GM18498 (cell line): ENCODE data around the gene FBXO39.
"Not testable (repeated sequence)": the region's sequence is repeated elsewhere in the genome, so short reads cannot be mapped to it uniquely, and the experiment has no call there.

Experiments used
- ATAC-seq: cut with Tn5 transposase; IDR thresholded peaks from one replicate; pipeline ENCODE4 v1.9.1; 2021; ENCODE audit warnings: mild to moderate bottlenecking, moderate library complexity; ENCODE audit not compliant: unreplicated experiment

FBXO39 gene

GRCh38 chr17:6787081-6787693, 11.2 kb downstream of the FBXO39 start:
- ATAC-seq = no peak

DNA sequence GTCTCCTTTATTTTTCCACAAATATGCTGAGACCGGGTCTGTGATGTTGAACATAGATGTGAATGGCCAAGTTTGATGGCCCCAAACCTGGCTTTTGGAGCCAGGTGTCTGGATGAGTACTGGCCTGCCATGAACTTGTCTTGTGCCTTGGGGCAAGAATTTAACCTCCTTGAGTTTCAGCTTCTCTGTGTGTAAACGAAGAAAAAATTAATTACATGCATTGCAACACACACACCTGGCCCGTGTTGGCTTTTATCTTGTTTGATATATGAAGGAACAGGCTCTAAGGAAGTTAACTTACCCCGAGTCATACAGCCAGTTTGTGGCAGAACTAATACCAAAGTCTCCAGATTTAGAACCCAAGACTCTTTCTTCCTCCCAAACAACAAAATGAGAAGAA, 13.1 kb downstream of the FBXO39 start:
- no peak for ATAC-seq

DNA sequence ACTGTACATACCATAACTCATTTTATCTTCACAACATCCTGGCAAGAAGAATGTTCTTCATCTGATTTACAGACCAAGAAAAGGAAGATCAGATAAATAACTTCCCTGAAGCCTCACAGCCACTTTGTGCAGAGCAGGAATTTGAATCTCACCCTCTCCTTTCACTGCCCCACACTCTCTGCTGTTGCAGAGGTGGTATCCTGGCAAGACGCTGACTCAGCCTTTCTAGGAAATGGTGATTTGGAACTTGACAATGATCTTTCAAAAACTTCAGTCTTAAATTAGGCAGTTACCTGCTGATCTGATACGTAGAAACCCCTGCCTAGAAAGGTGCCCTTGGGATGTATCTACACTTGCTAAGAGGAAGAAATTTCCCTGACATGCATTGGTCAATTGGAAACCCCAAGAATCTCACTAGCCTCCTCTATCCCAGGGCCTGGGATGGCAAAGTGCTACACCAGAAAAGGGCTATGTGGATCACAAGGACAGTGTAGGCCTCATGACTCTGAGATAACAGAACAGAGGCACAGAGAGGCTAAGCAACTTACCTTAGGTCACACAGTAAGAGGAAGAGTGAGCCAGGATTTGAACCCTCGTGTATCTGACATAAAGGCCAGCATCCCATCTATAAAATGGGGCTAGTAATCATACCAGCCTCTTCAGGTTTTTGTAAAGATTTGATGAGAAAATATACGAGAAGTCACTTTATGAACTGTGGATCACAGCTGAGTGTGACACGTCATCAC, 17.9 kb downstream of the FBXO39 start:
- no peak for ATAC-seq

DNA sequence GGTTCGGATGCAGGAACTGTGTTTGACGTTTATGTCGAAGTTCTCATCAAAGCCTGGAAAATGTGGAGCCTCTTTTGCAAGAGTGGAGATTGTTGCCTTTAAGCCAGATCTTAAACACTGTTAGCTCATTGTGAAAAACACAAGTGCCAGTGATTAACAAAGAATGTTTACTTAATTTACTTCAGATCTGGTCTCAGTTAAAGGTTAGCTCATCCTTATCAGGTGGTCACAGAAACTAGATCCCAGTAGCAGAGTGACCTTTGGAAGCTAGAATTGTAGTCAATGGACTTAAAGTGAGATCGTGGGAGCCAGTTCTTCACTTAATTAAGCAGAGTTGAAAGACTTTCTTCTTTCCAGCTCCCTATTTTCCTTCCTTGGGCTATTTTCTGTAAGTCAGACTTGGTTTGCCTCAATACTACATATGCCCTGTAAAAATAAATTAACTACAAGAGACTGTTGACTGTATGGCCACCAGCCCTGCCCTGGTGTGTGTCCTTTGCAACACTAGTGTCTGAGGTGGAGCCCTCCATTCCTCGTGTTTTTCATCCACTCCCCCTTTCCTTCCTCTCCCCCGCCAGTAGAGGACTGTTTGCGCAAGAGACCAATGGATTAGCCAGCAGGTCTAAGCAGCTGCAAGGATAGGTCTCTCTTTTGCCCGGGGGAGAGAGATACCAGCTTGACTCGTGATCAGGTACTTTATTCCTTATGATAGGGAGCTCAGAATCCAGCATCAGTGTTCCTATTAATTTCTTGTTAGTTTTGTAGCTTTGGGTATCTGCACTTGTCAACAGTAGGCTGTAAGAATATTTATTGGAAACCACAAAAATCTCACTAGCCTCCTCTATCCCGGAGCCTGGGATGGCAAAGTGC, 20.2 kb downstream of the FBXO39 start:
- no peak for ATAC-seq

DNA sequence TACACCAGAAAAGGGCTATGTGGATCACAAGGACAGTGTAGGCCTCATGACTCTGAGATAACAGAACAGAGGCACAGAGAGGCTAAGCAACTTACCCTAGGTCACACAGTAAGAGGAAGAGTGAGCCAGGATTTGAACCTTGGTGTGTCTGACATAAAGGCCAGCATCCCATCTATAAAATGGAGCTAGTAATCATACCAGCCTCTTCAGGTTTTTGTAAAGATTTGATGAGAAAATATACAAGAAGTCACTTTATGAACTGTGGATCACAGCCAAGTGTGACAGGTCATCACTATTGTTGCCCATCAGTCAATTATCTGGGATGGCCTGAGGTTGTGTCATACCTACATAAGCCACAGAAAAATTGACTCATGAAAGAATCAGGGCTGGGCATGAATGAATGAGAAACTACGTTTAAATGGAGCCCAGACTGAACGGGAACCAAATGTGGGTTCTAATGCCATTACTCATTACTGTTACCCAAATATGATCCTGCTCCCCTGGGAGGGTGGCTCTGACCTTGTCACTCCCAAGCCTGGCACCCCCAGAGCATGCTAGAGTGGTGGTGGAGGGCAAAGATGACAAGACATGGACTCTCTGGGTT, 21.0 kb downstream of the FBXO39 start:
- ATAC-seq = no peak

DNA sequence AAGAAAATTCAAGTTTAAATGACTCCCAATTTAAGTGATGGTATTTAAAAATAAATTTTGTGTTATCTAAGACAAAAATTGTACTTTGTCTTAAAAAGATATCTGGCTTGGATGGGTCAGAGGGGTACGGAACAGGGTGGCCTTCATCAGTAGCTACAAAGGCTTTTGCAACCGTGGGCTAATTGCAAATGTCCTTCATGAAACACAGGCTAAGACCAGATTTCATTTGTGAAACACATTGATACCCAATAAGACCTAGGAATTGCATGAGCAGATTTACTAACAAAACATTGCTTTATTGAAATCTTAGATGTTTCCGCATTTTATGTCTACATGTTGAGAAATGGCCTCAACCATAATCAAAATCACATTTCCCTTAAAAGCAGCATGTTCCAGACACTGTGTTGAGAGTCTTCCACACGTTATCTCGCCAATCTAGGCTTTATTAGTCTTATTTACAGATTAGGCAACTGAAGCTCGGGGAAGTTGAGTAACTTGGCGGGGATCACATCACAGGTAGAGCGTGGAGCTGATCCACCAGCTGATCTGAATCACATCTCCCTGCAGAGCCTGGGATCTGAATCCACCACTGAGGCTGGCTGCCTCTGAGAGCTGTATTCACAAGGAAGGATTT, 21.8 kb downstream of the FBXO39 start:
- ATAC-seq = no peak

DNA sequence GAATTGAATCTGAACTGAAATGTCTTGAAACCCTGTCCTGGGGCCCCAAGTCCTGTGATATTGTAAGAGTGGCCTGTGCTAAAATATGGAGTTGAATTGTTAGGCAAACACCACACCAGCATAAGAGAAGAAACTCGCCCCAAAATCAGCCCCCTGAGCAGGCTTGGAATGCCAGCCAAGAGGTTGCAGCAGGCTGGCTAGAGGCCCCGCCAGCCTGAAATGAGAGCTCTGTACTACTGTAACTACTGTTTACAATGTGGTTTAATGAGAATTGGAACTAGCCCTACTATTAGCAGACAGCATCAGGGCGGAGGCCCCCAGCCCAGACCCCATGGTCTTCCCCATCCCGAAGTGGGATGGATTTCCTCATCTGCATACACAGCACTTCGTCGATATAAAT, 23.7 kb downstream of the FBXO39 start:
- ATAC-seq = no peak

DNA sequence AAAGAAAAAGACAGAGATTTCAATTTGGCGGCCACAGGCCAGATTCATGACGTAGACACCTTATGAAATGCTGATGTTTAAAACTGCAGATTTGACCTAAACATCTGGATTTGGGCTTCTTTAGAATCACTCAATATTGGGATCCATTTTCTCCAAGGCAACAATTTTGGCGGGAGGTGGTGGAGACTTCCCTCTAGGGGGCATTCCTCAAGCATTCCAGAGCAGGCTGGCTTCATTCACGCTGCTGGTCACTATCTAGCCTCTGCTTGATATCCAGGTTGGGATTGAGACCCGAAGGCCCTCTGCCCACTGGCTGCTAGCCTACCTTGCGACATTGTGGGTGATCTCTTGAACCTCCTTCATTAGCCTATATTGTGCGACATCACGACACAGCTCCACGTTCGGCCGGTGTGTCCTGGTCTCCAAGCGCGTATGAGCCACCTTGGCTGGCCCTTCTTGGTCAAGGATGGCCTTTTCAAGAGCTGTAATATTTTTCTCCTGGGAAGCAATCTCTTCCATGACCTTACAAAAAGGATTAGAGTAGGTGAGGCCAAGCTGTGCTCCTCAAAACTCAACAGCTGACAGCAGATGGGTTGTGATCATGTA, 24.5 kb downstream of the FBXO39 start:
- ATAC-seq = no peak

DNA sequence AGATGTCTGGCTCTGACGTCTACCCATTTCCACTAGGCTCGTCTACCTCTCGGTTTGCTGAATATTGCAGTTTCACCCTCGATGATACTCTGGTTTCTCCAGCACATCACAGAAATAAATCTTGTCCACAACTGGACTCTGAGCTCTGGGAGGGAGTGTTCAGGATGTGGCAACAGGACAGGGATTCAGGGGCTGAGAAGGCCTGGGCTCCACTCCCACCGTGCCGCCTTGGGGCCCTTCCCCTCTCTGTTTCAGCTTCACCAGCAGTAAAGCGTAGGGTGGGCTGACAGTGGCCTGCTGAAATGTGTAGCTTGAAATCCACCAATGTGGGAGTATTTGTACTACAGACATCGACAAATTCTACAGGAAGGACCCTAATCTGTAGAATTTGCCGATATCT, 35.5 kb downstream of the FBXO39 start:
- no peak for ATAC-seq

- ATAC-seq = no peak
These were observed 36.3 kb downstream of the FBXO39 start for GRCh38 chr17:6812295-6812694.

DNA sequence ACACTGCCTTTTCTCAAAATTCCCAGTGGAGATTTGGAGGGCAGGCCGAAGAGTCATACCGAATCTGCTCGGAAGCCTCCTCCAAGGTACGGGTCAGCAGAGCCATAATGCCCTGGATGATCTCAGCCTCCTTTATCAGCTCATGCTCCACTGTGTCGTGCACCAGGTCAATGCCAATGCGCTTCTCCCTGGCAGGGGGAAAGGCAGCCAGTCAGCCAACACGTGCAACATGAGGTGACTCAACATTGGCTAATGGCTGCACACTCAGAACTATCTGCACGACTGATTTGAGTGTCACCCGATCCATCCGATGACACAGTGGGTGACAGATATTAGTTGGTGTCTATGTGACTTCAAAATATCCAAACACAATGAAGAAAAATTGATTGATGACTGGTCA, 39.8 kb downstream of the FBXO39 start:
- ATAC-seq = no peak

DNA sequence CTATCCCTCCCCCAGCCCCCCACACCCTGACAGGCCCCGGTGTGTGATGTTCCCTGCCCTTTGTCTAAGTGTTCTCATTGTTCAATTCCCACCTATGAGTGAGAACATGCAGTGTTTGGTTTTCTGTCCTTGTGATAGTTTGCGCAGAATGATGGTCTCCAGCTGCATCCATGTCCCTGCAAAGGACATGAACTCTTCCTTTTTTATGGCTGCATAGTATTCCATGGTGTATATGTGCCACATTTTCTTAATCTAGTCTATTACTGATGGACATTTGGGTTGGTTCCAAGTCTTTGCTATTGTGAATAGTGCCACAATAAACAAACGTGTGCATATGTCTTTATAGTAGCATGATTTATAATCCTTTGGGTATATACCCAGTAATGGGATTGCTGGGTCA, 40.4 kb downstream of the FBXO39 start:
- not testable (repeated sequence) for ATAC-seq

DNA sequence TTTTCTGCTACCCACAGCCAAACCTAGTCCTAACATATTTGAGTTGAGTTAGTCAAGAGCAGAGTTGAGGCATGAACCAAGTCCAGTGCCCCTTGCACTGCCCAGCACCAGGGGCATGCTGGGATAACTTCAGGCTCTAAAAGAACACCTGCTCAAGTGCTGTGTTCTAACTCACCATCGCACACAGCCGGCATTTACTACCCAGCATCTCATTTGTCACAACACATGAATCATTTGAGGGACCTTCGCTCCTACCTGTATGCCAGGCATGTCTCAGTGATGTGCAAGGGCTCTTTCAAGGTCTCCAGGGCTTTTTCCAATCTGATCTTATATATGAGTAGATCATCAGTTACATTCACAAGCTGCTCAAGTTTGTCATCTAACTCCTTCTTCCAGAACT, 42.9 kb downstream of the FBXO39 start:
- no peak for ATAC-seq

DNA sequence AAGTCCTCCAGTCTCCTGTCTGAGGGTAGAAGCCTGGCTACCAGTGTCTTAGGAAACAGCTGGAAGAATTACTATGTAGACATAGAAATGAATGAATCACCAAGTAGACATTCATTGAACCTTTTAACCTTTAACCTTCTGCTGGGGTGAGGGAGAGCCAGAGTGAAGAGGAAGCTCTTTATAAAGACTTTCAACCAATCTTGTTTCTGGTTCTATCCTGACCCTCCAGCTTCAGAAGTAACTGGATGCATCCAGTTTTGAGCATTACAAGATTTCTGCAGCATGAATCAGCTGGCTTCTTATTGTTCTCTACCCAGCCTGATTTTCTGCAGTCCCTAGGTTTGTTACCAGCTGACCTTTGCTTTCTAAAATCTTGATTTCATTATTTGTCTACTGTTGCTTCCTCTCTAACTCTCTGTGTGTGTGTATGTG, 47.0 kb downstream of the FBXO39 start:
- ATAC-seq = no peak

- no peak for ATAC-seq
These were observed 54.5 kb downstream of the FBXO39 start for GRCh38 chr17:6830383-6830986.

DNA sequence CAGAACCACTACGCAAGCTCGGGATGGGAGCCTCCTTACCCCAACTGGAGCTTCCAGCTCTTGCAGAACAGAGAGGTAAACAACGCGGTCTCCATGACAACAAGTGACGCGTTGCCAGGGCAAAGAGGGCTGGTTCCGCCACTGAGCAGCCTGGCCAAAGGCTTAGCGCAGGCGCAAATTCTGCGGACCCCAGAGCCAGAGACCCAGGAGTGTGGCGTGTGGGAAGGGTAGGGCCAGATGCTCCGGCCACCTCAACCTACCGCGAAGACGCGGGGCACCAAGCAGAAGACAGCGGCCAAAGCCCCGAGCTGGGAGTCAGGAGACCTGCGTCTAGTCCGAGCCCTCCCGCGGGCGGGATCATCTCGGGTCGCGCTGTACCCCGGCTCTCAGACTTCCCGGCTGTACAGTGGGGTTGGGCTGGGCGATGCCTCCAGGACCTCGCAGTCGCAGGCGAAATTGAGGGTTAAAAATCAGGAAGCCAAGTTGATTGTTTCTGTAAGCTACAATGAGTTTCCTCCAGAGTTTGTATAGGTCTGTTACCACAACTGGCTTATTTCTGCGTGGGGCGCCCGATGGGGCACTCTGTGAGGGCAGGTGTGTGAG, 55.7 kb downstream of the FBXO39 start, which contains the start of gene TEKT1:
Gene TEKT1, minus strand, starts transcription at position 69 of the 603 bp plus-strand sequence. CDS start 1,353 bp downstream, outside the sequence.
- peak; percentile 75 for ATAC-seq
